GM18520 (cell line): ENCODE measurements around the gene PODXL.

Experiments used
- ATAC-seq: cut with Tn5 transposase; IDR thresholded peaks from one replicate; pipeline ENCODE4 v1.9.1; 2021; ENCODE audit not compliant: unreplicated experiment

PODXL gene

GRCh38 chr7:131568510-131568909 lies 12.1 kb upstream of the PODXL start:
- no peak for ATAC-seq

DNA sequence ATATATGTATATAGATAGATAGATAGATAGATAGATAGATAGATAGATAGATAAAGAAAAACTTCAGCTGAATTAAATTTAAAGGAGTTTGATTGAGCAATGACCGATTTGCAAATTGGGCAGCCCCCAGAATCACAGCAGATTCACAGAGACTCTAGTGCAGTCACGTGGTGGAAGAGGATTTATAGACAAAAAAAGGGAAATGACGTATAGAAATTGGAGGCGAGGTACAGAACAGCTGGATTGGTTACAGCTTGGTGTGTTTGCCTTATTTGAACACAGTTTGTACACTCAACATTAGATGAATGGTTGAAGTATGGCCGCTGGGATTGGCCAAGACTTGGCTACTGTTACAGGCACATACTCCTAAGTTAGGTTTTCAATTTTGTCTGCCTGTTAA lies 8.2 kb upstream of the PODXL start:
- no peak for ATAC-seq

DNA sequence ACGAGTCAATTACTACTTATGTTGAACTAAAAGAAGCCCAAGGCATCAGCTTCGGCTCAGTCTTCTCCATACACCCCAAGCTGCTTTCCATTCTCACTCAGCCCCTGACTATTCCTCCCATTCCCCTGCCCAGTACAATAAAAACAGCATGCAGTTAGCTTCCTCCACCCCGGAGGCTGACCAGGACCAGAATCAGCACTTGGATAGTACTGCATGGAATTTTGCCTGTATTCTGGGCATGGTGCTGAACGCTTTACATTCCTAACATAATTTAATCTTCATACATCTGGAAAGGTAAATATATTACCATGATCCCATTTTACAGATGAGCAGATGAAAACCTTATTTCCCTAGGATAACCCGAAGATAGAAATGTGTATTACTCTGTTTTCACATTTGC lies 7.5 kb upstream of the PODXL start:
- ATAC-seq = no peak

DNA sequence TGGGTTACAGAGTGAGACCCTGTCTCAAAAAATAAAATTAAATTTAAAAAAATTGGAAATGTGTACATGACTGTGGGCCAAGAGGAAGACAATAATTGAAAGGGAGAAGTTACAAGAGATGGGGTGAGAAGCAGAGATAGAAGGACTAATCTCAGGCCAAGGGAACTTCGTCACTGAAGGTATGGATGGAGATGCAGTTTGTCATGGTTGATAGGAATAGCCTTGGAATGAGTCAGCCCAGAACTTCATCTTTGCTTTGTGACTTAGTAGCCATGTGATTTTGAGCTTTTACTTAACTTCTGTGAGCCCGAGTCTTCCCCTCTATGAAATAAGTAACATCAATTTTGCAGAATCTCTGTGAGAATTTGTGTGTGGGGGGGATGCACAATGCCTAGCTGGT lies 6.5 kb upstream of the PODXL start:
- no peak for ATAC-seq

- ATAC-seq = no peak
Observed at GRCh38 chr7:131560061-131560460, 3.6 kb upstream of the PODXL start.

DNA sequence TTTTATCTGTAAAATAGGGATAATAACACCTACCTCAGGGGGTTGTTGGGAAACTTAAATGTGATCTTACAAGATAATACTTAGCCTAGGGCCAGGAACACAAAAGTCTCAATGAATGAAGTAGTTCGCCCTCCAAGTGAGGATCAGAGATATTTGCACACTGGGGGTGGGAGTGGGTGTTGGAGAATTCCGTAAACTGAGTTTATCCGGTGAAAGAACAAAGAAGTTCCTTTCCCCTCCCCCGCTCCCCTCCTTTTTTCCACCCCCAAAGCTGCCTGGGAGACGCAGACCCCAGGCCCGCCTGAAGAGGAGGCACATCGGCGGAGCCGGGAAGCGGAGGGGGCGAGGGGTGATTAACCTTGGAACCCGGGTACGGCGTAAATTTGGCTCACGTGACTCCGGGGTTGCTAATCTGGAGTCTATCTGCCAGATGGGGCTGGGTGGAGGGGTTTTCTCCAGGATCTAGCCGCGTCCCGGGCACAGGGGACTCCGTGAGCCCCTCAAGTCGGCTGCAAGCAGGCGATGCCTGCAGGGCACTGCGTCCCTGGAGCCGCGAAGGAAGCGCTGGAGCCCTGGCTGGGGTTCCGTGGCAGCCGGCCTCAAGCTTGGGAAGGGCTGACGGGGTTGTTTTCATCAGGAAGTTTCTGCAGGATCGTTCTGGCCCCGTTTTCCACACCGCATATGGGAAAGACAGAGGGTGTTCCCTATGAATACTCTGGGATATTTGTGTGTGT lies 1.4 kb upstream of the PODXL start:
- no peak for ATAC-seq

DNA sequence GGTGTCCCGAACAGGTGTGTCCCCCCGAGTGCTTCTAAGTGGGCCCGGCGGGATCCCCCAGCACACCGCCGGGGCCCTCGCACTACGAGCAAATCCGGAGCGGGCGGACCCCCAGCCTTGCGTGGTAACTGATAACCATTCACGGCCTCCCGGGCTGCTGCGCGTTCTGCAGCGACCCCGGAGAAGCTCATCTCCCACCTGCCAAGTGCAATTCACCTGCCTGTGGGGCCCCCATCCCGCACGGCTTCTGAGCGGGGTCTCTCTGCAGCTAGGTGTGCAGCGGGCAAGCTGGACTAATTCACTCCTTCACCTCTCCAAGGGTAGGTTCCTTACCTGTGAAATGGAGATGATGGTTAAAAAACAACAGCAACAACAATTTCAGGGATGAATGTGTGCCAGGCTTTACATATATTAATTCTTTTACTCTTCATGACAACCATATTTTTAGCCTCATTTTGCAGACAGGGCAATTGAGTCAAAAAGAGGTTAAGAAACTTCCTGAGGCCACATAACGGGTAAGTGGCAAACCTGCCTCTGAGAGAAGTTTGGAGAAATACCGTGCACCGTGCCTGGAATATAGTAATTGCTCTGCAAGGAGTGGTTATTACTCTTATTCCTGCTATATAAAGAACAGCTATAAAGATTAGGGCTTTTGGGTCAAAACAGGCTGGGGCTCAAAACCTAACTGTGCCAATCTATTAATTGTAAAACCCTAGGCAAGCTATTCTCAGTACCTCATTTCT lies 652 bp upstream of the PODXL start:
- no peak for ATAC-seq

GRCh38 chr7:131555552-131556052 lies 826 bp downstream of the PODXL start:
- no peak for ATAC-seq

- no peak for ATAC-seq
Observed at GRCh38 chr7:131554880-131555516, 1.4 kb downstream of the PODXL start.

DNA sequence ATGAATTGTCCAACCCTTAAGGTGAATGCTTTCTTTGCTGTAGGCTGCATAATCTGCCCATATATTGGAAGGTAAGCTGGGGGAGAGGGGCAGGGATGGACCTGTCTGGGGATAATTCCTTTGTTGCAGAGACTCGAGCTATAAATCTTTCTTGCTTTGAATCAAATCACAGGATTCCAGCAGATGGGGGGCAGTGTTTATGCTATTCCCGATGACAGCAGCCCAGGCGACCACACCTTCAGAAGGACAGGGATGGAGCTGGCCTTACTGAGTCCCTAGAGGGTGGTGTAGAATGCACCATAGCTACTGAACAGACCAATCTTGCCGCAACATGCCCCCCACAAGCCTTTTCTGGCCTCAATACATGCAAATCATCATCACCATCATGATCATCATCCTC lies 2.5 kb downstream of the PODXL start:
- no peak for ATAC-seq

DNA sequence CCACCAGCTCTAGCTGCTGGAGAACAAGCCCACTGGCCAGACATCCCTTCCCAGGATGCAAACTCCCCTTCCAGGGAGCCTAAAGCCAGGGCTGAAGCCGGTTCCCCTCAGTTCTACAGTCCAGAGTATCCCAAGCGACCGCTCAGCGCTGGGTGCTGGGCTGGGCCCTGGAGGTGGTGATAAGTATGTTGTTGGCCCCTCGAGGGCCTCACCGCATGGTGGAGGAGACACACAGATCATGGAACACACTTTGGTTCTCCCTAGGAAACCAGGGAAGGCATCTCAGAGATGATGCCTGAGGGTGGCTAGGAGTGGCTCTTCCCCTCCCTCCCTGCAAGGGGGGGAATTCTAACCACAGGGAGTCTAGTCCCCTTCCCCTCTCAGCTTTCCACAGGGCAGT lies 4.4 kb downstream of the PODXL start:
- no peak for ATAC-seq

- ATAC-seq = no peak
Observed at GRCh38 chr7:131550846-131551245, 5.6 kb downstream of the PODXL start.

DNA sequence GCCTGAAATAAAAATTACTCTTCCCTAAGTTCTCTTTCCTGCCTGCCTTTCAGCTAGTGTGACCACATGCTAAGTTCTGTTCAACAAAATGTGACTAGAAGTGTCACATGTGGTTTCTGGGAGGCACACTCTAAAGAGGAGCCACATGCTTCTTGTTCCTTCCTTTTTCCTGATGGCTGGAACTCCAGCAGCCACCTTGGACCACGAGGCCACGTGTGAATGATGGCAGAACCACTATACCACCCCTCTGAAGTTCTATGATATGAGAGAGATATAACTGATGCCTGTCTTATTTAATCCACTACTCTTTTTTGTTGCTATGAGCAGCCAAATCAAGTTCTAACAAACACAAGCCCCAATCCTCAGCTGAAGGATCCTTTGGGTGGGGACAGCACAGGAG lies 8.1 kb downstream of the PODXL start:
- no peak for ATAC-seq

DNA sequence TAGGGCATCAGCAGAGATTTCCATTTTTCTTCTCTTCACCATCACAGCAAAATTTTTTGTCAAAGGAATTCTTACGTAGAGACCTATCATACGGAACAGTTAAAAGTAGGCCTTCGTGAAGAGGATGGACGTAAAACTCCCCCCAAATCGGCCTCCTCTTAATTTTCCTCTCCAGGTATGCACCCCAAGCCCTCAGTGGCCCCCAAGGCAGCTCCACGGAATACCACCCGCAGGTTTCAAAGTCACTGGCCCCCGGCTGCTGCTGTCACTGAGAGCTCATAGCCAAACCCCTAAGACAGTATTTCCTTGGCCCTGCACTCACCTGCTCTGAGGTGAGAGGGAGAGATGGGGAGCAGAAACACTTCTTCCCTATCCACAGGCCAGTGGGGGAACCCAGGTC lies 8.8 kb downstream of the PODXL start:
- ATAC-seq = no peak

- no peak for ATAC-seq
Observed at GRCh38 chr7:131546583-131547141, 9.8 kb downstream of the PODXL start.

DNA sequence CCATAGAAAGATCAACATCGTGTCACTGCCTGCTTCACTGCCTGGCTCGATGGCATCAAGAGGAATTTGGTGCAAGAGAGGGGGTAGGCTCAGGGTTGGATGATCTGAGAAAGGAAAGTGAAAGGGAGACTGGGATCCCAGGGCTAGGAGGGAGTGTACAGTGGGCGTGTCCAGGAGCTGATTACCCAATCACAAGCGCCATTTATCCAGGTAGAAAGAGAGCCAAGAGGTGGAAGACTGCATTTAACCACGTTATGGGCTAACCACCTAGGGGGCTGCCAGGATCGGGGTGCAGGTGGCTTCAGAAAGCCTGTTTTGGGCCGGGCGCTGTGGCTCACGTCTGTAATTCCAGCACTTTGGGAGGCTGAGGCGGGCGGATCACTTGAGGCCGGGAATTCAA lies 10.3 kb downstream of the PODXL start:
- ATAC-seq = no peak

DNA sequence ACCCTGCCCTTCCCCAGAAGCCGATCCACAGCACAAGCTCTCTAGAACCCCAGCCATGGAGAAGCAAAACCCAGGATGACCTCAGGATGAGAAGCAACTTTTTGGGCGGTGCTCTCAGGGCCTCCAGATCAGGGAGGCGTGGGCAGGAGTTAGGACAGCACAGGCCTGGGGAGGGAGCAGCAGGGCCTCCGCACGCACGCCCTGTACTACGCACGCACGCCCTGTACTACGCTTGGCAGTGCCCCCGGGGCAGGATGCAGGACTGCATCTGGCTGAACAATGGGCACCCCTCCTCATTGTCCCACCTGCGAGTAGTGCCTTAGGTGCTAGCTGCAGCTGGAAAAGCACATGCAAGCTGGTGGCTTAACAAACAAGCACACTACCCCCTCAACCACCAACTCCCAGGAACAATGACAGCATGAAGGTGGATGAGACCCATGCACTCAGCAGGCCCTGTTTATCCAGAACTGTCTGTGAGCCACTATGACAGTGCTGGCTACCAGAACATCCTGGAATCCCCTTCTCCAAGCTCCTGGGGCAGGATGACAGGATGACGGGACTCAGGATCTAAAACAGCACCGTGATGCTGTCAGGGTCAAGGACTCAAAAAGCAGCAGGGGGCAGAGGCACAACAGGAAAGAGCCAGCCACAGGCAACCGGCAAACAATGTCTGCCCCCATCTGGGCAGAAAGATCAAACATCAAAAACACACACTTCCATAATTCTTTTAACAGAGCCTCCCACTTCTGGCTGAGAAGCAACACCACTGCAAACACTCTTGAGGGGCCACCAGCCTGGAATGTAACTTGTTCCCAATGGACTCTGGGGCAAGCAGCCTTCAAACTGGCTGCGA lies 11.8 kb downstream of the PODXL start:
- no peak for ATAC-seq

DNA sequence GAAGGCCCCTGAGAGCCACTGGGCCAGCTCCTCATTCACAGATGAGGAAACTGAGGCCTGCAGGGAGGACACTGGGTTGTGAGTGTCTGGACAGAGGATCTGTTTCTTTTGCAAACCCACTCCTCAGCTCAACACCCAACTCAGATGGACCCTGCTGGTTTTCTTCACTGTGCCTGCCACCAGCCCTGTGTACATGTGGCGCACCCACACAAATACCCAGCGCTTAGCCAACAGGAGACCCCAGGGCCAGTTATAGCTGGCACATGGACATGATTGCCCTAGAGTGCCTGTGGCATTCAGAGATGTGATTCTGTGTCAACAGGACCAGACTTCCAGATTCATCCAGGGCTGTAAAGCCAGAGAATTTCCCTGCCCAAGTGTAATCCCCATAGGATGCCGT lies 12.4 kb downstream of the PODXL start:
- no peak for ATAC-seq

DNA sequence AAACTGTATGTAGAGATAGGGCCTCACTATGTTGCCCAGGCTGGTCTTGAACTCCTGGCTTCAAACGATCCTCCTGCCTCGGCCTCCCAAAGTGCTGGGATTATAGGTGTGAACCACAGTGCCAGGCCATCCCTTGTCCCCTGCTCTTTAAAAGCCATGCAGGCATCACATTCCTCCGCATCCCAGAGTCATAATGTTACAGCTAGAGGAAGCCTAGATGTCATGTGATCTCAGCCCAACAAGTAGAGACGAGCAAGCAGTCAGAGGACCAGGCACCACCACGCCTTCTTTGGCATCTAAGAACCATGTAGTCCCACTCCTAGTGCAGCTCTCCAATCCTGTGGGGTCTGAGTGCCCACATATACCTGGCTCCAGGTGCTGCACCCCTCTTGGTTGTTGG lies 13.1 kb downstream of the PODXL start:
- ATAC-seq = no peak

DNA sequence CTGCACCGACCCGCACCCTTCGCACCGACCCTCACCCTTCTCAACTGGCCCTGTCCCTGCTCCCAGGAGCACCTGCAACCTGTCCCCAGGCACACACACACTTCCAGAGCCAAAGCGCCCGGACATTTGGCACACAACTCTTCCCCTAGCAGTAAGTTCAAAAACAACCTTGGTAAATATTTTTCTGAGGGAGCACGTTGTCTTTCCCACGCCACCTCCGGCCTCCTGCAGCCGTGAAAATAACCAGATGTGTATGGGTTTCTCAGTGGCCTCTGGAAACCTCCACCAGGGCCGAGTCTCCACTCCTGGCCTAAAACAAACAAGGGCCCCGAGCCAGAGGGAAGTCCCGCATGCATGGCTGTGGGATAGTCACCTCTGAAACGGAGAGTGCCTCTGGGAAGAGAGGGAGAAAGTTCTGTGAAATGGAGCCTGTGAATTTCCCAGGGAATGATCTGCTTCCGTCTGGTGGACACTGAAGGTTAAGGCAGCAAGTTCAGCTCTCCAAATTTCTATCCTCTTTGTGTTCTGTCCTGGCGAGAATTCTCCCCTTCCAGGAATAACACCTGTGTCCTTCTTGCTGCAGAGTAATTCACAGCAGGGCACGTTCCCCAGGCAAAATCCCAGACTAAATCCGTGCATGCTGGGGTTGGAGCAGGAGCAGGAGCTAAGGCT lies 15.8 kb downstream of the PODXL start:
- ATAC-seq = no peak
